HG02763 (cell line): ENCODE data around the gene ABCA7.

Source experiments
- ATAC-seq: cut with Tn5 transposase; IDR thresholded peaks from one replicate; pipeline ENCODE4 v1.9.1; 2021; ENCODE audit warnings: mild to moderate bottlenecking, moderate library complexity; ENCODE audit not compliant: unreplicated experiment

The ABCA7 gene

DNA sequence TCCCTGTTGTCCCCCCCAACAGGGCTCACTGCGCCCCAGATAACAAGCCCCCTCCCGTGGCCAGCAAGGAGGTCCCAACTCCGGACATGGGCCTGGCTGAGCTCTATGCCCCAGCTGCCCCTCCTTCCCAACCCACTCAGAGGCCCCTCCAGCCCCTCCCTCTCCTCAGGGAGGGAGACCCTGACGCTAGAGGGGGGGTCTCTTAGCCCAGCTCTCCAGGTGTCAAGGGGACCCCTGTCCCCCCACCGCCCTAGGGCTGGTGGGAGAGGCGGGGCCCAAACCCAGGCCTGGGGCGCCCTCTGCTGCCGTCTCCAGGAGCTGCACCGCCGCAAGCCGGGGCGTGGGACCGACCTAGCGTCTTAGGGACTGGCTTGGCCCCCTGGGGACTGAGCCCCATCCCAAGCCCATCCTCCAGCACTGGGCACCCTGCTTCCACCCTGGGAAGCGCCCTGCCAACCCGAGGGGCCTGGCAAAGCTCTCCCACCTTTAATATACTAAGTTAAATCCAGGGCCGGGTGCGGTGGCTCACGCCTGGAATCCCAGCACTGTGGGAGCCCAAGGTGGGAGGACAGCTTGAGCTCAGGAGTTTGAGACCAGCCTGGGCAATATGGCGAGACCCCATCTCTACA is 38.3 kb upstream of the ABCA7 start:
- peak; percentile 44 for ATAC-seq

- no peak for ATAC-seq
These were observed 37.3 kb upstream of the ABCA7 start for GRCh38 chr19:1002600-1002999.

- no peak for ATAC-seq
These were observed 36.6 kb upstream of the ABCA7 start for GRCh38 chr19:1003283-1003682.

GRCh38 chr19:1004204-1004802 is 35.6 kb upstream of the ABCA7 start:
- ATAC-seq: no peak

GRCh38 chr19:1004803-1005664 is 34.9 kb upstream of the ABCA7 start:
- ATAC-seq: no peak

GRCh38 chr19:1006711-1007398 is 33.1 kb upstream of the ABCA7 start:
- ATAC-seq: no peak

DNA sequence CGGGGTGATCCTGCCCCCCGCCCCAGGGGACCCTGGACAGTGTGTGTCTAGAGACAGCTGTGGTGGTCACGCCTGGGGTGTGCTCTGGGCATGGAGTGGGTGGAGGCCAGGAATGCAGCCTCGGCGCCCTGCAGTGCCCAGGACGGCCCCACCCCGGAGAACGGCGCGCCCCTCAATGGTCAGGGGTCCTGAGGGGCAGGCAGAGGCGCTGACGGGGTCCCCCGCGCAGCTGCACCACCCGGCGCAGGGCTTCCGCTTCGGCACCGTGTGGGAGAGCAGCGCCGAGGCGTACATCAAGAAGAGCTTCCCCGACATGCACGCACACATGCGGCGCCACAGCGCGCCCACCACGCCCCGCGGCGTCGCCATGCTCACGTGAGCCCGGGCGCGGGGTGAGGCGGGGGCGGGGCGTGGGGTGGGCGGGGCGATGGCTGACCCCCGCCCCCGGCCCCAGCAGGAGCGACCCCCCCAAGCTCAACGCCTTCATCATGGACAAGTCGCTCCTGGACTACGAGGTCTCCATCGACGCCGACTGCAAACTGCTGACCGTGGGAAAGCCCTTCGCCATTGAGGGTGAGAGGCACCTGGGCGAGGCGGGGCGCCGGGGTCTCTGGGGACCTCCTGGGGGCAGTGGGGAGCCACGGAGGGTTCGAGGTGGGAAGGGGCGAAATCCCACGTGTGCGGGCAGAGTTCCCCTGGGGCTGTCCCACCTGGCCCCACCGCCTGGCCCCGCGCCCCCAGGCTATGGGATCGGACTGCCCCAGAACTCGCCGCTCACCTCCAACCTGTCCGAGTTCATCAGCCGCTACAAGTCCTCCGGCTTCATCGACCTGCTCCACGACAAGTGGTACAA is 32.3 kb upstream of the ABCA7 start:
- ATAC-seq: no peak

DNA sequence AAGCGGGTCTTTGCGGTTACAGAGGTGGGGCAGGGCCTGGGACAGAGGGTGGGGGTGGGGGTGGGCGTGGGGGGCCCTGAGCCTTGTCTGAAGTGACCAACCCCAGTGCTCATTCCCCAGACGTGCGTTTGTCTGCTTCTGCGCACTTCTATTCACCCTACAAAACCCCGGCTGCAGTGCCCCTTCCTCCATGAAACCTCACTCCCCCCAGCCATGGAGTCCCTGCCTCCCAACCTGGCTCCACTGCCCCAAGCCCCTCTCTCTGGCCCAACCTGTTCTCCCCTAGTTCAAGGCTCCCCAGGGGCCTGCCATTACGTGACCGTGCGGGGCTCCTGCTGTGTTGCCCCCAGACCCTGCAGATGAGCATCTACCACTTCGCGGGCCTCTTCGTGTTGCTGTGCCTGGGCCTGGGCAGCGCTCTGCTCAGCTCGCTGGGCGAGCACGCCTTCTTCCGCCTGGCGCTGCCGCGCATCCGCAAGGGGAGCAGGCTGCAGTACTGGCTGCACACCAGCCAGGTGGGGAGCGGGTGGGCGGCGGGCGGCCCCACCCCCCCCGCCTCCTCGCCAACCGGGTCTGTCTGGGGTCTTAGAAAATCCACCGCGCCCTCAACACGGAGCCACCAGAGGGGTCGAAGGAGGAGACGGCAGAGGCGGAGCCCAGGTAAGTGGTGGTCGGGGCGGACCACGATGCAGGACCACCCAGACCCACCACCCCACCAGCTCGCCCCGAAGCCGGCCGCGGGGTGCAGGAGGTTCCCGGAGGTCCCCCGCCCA is 31.5 kb upstream of the ABCA7 start:
- no peak for ATAC-seq

DNA sequence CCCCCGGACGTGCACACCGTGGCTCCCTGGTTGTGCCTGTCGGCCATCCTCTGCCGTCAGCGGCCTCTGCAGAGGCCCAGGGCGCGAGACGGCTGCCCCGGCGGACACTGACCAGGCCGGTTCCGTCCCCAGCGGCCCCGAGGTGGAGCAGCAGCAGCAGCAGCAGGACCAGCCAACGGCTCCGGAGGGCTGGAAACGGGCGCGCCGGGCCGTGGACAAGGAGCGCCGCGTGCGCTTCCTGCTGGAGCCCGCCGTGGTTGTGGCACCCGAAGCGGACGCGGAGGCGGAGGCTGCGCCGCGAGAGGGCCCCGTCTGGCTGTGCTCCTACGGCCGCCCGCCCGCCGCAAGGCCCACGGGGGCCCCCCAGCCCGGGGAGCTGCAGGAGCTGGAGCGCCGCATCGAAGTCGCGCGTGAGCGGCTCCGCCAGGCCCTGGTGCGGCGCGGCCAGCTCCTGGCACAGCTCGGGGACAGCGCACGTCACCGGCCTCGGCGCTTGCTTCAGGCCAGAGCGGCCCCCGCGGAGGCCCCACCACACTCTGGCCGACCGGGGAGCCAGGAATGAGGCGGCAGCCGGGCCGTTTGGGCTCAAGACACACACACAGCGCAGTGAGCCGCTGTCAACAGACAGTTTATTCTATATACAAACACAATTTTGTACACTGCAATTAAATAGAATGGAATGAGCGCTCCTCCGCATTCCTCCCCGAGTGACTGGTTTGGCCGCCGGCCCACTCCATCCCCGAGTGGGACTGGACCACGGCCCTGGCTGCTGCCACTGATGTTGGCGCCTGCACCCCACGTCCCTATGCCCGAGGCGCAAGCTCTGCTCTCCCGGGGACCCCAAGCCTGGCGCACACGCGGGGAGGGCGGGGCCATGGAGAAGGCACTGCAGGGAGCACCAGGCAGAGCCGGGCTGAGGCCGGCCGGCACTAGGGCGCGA is 30.6 kb upstream of the ABCA7 start:
- ATAC-seq: no peak

DNA sequence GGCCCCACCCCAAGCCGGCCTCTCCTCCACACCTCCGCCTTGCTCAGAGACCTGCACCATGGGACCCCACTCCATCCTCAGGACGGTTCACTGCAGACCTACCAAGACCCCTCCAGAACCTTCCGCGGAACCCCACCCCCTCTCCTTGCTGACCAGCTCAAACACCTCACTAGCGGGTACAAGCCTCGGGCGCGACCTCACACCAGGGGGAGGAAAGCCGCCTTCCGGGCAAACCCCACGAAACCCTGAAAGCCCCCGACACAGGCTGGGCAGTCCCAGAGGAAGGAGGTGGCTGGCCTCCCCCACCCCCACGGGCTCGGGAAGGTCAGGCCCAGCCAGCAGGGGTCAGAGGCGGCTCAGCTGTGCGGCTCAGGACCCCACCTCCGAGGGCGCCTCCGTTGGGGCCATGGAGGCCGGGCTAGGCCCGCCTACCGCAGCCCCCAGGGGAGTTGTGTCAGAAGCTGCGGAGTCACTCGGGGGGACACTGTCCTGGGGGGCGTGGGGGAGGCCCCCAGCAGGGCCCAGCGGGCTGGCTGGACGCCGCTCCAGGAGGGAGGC is 29.8 kb upstream of the ABCA7 start:
- no peak for ATAC-seq

- no peak for ATAC-seq
These were observed 29.1 kb upstream of the ABCA7 start for GRCh38 chr19:1010586-1011510.

- ATAC-seq: no peak
These were observed 28.0 kb upstream of the ABCA7 start for GRCh38 chr19:1011831-1012333.

- ATAC-seq: no peak
These were observed 27.6 kb upstream of the ABCA7 start for GRCh38 chr19:1012334-1012733.

GRCh38 chr19:1013218-1013617 is 26.7 kb upstream of the ABCA7 start:
- no peak for ATAC-seq

DNA sequence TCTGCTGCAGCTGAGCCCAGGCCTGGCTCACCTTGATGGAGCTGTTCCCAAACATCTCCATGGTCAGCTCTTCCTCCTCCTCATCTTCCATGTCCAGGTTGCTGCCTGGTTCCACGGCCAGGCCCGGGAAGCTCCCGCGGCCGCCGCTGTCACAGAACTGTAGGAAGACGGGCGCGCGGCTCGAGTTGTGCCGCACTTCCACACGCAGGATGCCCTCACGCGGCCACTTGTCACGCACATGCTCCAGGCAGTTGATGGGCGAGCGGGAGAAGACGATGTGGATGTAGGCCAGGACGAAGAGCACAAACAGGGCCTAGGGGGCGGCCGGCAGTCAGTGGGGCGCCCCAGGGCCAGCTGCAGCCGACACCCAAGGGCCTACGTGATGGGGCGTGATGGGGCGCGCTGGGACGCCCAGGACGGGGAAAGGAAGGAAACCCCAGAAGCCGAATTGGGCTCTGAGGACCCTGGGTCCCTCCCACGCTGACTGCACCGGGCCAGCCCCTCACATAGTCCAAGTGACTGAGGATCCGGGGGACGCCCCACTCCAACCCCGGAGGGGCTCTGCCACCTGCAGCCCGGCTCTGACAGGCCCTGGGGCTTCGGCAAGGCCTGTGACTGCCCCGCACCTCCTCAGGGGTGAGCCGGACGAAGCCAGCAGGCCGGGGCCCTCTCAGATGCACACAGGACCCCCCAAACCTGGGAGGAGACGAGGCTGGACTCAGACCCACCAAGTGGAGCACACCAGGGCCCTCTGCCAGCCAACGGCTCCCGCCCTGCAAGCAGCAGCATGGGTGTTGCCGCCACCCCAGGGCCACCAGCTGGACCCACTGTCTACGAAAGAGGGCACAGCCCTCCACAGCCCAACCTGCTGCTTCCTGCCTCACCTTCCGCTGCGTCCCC is 25.5 kb upstream of the ABCA7 start:
- ATAC-seq: no peak
